ENCODE results near the gene METTL23. TPM values are rescaled to one million over a fixed set of nuclear protein-coding genes. Genes with fewer than 3 reads are reported as not detected.
"Not testable (repeated sequence)": the region's sequence is repeated elsewhere in the genome, so short reads cannot be mapped to it uniquely, and the experiment has no call there.

The METTL23 gene
- total RNA-seq, 4 donors from 2014 or later: 18.3 to 29.7 (median 23.0) TPM

GRCh38 chr17:76735586-76736348 lies 9.1 kb downstream of the METTL23 start:
- peak overlapping the region; percentile 99 to 100 (median 99) for H3K27ac ChIP-seq (replicated peaks in 1 of 4)
- no peaks in the 10 kb centered on the region for H3K27me3 ChIP-seq
- H3K4me1 ChIP-seq: peaks cover 56 to 78% (median 77%) of the 10 kb centered on the region in 4 donors
- no peaks in the 10 kb centered on the region for H3K9me3 ChIP-seq
- peak overlapping the region; percentile 84 to 97 (median 93) for H3K4me3 ChIP-seq
- intact Hi-C loops (cut with DNase I): no loop called here
- DNase-seq (ENCODE audit: extremely low spot score): peak; percentile 92
- no peak for TF ChIP-seq POLR2A (IDR thresholded peaks at IDR 0.05; ENCODE audit: low read depth)
- peaks cover 20 to 55% (median 44%) of the 10 kb centered on the region in 4 donors for H3K36me3 ChIP-seq
- WGBS: 1% methylated on average over 11 of the region's 20 CpGs

DNA sequence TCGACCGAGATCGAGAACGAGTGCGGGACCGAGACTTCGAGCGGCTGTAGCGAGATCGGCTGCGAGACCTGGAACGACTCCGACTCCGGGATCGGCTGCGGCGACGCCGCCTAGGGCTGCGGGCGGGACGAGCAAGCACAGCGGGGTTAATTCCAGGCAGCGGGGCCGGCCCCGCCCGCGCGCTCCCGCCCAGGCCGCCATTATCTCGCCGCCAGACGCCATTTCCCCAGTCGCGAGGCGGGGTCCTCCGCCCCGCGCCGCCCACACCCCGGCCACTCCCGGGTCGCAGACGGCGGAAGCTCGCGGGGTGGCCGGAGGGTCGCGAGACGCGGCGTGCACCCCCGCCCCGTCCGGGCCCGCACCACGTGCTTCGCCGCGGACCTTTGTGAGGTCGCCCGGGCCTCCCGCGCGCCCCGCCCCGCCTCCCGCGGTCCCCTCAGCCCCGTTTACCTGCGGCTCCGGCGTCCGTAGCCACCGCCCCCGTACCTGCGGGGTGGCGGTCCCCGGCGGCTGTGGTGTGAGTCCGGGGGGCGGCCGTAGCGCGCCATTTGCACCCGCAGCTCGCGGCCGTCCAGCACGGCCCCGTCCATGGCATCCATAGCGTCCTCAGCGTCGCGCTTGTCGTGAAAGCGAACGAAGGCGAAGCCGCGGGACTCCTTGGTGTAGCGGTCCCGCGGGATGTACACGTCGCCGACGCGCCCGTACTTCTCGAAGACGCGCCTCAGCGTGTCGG lies 9.9 kb downstream of the METTL23 start:
- Histone ChIP-seq H3K27ac (replicated peaks in 1 of 4) (peak overlapping the region; percentile 99 to 100 (median 99)), H3K4me3 (peak overlapping the region; percentile 84 to 97 (median 93)), H3K4me1 (peaks cover 54 to 78% (median 76%) of the 10 kb centered on the region in 4 donors), H3K27me3 (no peaks in the 10 kb centered on the region), H3K36me3 (peaks cover 14 to 53% (median 38%) of the 10 kb centered on the region in 4 donors), H3K9me3 (no peaks in the 10 kb centered on the region)
- peak; percentile 94 for DNase-seq (ENCODE audit: extremely low spot score)
- WGBS: no CpG with 5 or more reads among the region's 117 CpGs
- TF ChIP-seq POLR2A (IDR thresholded peaks at IDR 0.05; ENCODE audit: low read depth) (peak; percentile 47), EP300 (IDR thresholded peaks at IDR 0.05) (no peak), POLR2AphosphoS5 (IDR thresholded peaks at IDR 0.05) (peak; percentile 8 to 65), CTCF (IDR thresholded peaks at IDR 0.05) (peak in 1 of 3 experiments; percentile 43)
- intact Hi-C loops (cut with DNase I): no loop called here

GRCh38 chr17:76737082-76737675 lies 10.5 kb downstream of the METTL23 start, which contains the start of gene SRSF2:
Gene SRSF2, minus strand, starts transcription at chr17:76737331. Its CDS starts 171 bp downstream, at chr17:76737160.
- Histone ChIP-seq H3K4me3 (peak within 1 kb of the TSS; percentile 84 to 97 (median 93)), H3K36me3 (peaks cover 12 to 53% (median 38%) of the 10 kb centered on the region in 4 donors), H3K27me3 (no peaks in the 10 kb centered on the region), H3K9me3 (no peaks in the 10 kb centered on the region), H3K27ac (replicated peaks in 1 of 4) (peak within 1 kb of the TSS; percentile 99 to 100 (median 99)), H3K4me1 (peaks cover 47 to 74% (median 71%) of the 10 kb centered on the region in 4 donors)
- TF ChIP-seq POLR2AphosphoS5 (IDR thresholded peaks at IDR 0.05) (peak; percentile 99 to 100), POLR2A (IDR thresholded peaks at IDR 0.05; ENCODE audit: low read depth) (peak; percentile 99), EP300 (IDR thresholded peaks at IDR 0.05) (no peak)
- intact Hi-C loops (cut with DNase I): no loop called here
- WGBS: 0% methylated on average over 5 of the region's 60 CpGs
- DNase-seq (ENCODE audit: extremely low spot score): peak; percentile 100

DNA sequence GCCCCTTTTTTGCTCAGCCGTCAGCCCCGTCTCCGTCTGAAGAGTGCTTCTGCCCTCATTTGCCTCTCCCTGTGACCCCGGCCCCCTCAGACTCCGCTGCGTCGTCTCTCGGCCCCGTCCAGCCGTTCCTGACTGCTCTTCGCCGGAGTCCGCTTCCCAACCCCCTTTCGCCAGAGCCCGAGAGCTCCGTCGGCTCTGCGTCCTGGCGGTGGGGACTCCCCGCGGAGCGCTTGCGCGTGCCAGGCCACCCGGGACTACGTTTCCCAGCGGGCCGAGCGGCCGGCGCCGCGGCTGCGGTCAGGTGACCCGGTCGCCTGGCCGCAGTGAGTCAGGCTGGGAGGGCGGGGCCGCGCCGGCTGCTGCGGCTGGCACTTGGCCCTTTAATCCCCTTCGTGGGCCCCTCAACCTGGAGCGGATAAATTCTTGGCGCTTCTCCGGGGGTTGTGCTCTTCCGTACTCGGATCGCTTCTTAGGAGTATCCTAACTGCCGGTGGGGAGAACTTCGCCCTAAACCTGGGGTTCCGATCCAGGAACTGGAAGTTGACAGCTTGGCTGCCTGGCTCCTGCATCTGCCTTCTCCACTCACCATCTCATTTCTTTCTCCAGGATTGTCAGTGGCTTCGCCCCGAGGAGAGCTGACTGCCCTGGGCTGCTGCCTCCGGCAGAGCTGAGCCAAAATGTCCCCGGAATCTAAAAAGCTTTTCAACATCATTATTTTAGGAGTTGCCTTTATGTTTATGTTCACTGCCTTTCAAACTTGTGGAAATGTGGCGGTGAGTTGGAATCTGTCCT lies 11.2 kb downstream of the METTL23 start, which contains the start of gene MFSD11:
MFSD11 (plus strand) TSS at position 444 of the 792 bp plus-strand sequence; CDS start at position 678, 234 bp downstream.
- no peak for TF ChIP-seq EP300 (IDR thresholded peaks at IDR 0.05)
- peak; percentile 72 to 73 for TF ChIP-seq POLR2AphosphoS5 (IDR thresholded peaks at IDR 0.05)
- peak in 1 of 3 experiments; percentile 16 for TF ChIP-seq CTCF (IDR thresholded peaks at IDR 0.05)
- TF ChIP-seq POLR2A (IDR thresholded peaks at IDR 0.05; ENCODE audit: low read depth): peak; percentile 21
- Histone ChIP-seq H3K36me3 (peaks cover 12 to 53% (median 40%) of the 10 kb centered on the region in 4 donors), H3K9me3 (no peaks in the 10 kb centered on the region), H3K27ac (replicated peaks in 1 of 4) (peak within 1 kb of the TSS; percentile 99 to 100 (median 99)), H3K4me3 (peak within 1 kb of the TSS; percentile 84 to 97 (median 93)), H3K4me1 (peaks cover 40 to 67% (median 64%) of the 10 kb centered on the region in 4 donors), H3K27me3 (no peaks in the 10 kb centered on the region)
- peak; percentile 96 for DNase-seq (ENCODE audit: extremely low spot score)
- intact Hi-C loops (cut with DNase I): no loop called here
- WGBS: 1% methylated on average over 24 of the region's 57 CpGs

- Histone ChIP-seq H3K27me3 (no peaks in the 10 kb centered on the region), H3K4me1 (peaks cover 34 to 61% (median 58%) of the 10 kb centered on the region in 4 donors), H3K27ac (replicated peaks in 1 of 4) (peak overlapping the region; percentile 99 to 100 (median 99)), H3K36me3 (peaks cover 12 to 52% (median 37%) of the 10 kb centered on the region in 4 donors), H3K4me3 (peak overlapping the region; percentile 84 to 97 (median 93)), H3K9me3 (no peaks in the 10 kb centered on the region)
- DNase-seq (ENCODE audit: extremely low spot score): no peak
- WGBS: 1% methylated on average over 7 of the region's 7 CpGs
- TF ChIP-seq POLR2A (IDR thresholded peaks at IDR 0.05; ENCODE audit: low read depth) (no peak), CTCF (IDR thresholded peaks at IDR 0.05) (no peak), POLR2AphosphoS5 (IDR thresholded peaks at IDR 0.05) (no peak), EP300 (IDR thresholded peaks at IDR 0.05) (no peak)
- intact Hi-C loops (cut with DNase I): no loop called here
These were observed 11.8 kb downstream of the METTL23 start for GRCh38 chr17:76738468-76738850.

DNA sequence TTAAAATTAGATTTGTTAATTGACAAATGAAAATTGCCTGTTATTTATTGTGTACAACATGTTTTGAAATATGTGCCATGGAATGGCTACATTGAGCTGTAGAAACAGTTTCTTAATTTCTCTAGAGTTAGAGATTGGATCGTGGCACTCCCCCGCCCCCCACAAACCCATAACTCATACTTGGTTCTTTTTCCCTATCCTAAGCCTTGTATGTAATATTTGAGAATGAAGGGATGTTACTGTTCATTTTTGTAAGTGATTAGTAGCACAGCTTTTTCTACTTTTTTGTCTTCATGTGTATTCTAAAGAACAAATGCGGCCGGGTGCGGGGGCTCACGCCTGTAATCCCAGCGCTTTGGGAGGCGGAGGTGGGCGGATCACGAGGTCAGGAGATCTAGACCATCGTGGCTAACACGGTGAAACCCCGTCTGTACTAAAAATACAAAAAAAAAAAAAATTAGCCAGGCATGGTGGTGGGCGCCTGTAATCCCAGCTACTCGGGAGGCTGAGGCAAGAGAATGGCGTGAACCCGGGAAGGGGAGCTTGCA lies 13.0 kb downstream of the METTL23 start:
- H3K27ac ChIP-seq (replicated peaks in 1 of 4): peak overlapping the region; percentile 69 to 100 (median 99)
- peaks cover 23 to 49% (median 47%) of the 10 kb centered on the region in 4 donors for H3K4me1 ChIP-seq
- WGBS: 90% methylated on average over 17 of the region's 17 CpGs
- DNase-seq (ENCODE audit: extremely low spot score); H3K27me3 ChIP-seq; intact Hi-C loops (cut with DNase I); H3K9me3 ChIP-seq: not testable (repeated sequence)
- peaks cover 8 to 52% (median 33%) of the 10 kb centered on the region in 4 donors for H3K36me3 ChIP-seq
- H3K4me3 ChIP-seq: peak overlapping the region in 1 of 4 donors; percentile 5

Measured in esophagus muscularis mucosa (tissue), 4 donors.